Skin epidermis (tissue), 12 donors: ENCODE data around the gene ILK.

Experiments
- H3K27ac ChIP-seq, 21 experiments: fragments of 200-600 bp; sonication (generic) in 11 of 21; one replicate each; pipeline ENCODE4 v1.5.0; 2020; ENCODE audit warnings: mild to moderate bottlenecking in 3 of 21, inconsistent platforms in 2 of 21, moderate library complexity in 2 of 21
- H3K4me3 ChIP-seq, 7 experiments: fragments of 200-600 bp; sonication (generic) in 2 of 7; one replicate each; pipeline ENCODE4 v1.5.0; 2020; ENCODE audit warnings: inconsistent platforms in 2 of 7, mild to moderate bottlenecking in 2 of 7, moderate library complexity in 1 of 7

Gene ILK

DNA sequence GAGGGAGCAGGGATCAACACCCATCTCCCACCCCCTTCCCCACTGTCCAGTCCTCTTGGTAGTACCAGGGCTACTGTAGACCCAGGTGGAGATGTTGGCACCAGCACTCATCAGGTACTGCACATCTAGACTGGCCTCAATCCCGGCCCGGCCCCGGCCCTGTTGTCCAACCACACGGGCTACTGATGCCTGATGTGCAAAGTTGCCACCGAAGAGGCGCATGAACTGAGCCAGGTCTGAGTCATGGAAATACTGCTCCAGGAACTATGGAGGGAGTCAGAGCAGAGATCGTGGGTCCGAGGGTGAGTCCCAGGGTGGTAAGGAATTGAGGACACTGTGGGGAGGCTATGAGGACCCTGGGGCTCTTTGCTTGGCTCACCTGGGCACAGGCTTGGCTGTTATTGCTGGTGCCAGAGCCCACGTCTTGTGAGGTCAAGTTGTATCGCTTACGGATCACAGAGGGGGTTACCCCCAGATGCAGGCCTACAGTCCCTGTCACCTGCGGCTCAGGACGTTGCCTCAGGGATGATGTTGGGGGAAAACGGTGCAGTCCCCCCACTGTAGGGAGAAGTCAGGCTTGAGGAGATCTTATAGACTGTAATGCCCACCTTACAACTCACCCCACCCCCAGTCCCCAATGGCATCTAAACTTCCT, 13.1 kb downstream of the ILK start:
- H3K27ac ChIP-seq: peak overlapping the region in 7 of 21 experiments; percentile 3 to 98 (median 29)
- no peak overlapping the region for H3K4me3 ChIP-seq

GRCh38 chr11:6617315-6617781, 13.8 kb downstream of the ILK start:
- Histone ChIP-seq H3K4me3 (peak overlapping the region in 4 of 7 experiments; percentile 67 to 82 (median 80)), H3K27ac (peak overlapping the region in 18 of 21 experiments; percentile 3 to 98 (median 92))

DNA sequence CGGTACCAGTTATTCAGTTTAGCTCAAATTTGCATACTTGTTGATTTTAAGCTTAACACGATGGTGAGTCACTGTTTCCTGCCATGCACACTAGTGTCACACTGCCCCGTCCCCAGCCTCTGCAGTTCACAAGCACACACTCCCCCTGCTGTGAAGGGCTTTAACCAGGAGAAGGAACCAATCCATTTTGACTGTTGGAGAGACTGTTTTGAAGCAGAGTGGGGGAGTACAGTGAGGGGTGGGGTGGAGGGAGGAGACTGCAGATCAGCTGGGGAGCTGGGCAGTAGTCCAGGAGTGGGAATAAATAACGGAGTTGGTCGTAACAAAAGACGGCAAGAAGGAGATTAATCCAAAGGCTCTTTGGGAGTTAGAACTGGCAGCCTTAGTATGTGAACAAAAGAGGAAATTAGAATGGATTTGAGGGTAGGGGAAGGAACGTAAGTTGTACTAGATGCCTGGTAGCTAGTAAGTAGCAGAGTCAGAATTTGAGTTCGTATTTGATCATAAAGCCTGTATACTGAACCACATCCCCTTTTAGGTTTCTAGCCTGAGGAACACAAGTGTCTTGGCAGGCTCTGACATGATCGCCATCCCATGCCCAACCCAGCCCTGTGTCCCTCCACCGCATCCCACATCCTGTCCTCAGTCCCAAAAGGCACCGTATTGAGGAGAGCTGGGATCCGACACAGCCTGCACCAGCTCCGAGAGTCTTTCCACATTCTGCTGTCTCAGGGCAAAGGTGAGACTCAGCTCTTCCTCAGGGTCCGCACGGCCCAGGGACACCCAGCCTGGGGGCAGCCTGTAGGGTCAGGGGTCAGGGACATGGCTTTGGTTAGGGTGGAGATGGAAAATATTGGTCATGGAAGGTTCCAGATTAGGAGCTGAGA, 14.8 kb downstream of the ILK start:
- peak overlapping the region; percentile 34 to 98 (median 92) for H3K27ac ChIP-seq
- H3K4me3 ChIP-seq: peak overlapping the region; percentile 60 to 85 (median 80)

DNA sequence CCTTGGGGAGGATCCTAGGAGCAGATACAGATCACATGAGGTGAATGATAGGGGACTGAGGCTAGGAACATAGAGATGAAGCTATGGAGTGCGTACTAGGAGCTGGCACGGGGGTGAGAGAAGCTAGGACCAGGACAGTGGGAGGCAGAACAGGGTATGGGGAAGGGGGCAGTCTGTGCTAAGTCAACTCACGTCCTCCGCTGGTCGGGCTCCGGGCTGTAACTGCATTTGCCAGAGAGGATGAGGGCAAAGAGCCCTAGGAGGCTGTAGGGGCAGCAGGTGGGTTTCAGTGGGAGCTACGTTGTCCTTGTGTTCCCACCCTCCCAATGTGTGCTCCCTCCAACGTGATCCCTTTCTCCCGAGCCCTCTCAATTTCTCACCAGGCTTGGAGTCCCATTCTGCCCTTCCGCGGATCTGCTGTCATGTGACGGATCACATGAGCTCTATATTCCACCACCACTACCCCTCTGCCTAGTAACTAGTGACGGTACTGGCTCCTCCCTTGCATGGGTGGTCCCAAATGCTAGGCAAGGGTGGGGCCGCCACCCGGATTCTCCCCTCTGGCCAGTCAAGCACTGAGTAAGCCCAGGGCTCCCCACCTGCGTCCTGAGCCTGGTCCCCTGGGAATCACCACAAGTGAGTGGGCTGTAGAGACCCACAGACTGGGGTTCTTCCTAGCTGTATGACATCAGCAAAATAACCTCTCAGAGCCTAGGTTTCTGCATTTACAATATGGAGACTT, 15.6 kb downstream of the ILK start, which contains the start of gene TPP1:
TPP1 (minus strand) TSS at position 419 of the 742 bp plus-strand sequence; CDS start at position 397, 22 bp downstream.
- Histone ChIP-seq H3K27ac (peak within 1 kb of the TSS; percentile 34 to 98 (median 92)), H3K4me3 (peak within 1 kb of the TSS; percentile 60 to 85 (median 80))

DNA sequence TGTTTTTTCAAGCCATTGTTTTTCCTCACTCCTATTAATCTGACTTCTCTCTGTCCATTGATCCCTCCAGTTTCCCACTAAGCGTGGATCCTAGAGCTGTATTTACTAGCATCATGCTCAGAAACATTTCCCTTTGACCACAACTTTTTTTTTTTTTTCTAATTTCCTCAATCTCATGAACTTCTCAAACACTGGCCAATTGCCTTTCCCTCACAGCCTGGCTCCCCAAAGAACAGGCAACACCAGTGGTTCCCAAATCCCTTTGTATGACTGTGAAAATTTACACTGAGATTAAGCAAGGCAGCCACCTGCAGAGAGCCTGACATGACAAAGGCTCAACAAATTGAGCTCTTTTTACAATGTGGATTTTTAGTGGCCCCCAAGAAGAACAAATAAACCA, 17.1 kb downstream of the ILK start:
- Histone ChIP-seq H3K27ac (peak overlapping the region in 1 of 21 experiments; percentile 7), H3K4me3 (no peak overlapping the region)

DNA sequence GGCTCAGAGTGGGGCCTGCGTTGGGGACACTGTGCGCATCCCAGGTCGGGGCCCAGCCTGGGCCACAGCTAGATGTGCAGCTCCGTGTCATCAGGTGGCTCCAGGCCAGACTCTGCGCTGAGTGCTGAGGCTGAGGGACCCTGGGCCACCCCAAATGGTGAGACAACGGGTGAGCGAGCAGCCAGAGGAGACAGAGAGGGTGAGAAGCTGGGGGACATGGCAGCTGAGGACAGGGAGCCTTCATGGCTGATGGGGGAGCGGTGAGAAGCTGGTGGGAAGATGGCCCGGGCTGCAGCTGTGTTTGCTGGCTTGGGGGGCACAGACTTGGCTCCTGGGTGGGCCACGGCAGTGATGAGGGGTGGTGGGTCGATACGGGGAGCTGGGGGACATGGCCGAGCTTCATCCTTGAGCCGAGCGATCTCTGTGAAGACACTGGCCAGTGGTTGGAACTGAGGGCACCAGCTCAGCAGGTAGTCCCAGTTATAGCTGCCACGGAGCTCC, 18.2 kb downstream of the ILK start:
- H3K27ac ChIP-seq: no peak overlapping the region
- no peak overlapping the region for H3K4me3 ChIP-seq

DNA sequence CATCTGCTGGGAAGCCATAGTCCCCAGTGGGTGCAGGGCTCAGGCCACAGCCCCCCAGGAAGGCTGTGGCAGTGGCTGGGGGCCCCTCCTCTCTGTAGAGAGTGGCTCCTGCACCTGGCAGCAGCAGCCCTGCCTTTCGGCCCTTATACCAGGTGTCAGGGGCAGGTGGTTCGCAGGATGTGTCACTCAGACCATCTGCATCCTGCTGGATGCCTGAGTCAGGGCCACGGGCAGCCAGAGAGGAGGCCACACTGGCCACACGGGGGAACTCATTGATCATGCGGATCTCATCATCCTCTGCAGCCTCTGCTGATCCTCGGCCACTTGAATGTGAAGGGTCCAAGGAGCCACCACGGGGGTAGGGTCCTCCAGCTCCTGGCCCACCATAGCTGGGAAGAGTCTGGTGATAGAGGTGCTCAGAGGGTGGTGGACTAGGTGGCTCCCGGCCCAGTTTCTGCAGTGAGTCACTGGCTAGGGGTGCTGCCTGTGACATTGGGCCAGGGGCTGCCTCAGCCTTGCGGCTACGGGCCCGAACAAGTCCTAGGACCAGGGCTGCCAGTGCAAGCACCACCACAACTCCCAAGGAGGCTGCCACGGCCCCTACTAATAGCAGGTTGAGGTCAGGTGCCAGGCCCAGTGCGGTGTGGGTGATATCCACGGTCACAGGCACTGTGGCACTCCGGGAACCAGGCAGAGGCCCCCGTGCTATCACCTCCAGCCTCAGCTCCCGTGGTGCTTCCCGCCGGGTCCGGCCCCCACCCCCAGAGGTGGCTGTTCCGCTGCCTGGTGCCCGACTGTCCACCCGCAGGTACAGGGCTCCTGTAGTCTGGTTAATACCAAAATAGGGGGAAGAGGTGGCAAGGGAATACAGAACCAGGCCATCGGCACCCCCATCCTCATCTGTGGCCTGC, 18.9 kb downstream of the ILK start:
- H3K27ac ChIP-seq: peak overlapping the region in 1 of 21 experiments; percentile 27
- no peak overlapping the region for H3K4me3 ChIP-seq

GRCh38 chr11:6623391-6624363, 20.1 kb downstream of the ILK start:
- Histone ChIP-seq H3K27ac (no peak overlapping the region), H3K4me3 (no peak overlapping the region)

GRCh38 chr11:6625156-6625831, 21.7 kb downstream of the ILK start:
- Histone ChIP-seq H3K4me3 (no peak overlapping the region), H3K27ac (no peak overlapping the region)

- H3K4me3 ChIP-seq: no peak overlapping the region
- no peak overlapping the region for H3K27ac ChIP-seq
Observed at GRCh38 chr11:6625832-6626420, 22.4 kb downstream of the ILK start.

- Histone ChIP-seq H3K4me3 (no peak overlapping the region), H3K27ac (no peak overlapping the region)
Observed at GRCh38 chr11:6626971-6627761, 23.6 kb downstream of the ILK start.

GRCh38 chr11:6627762-6628241, 24.2 kb downstream of the ILK start:
- Histone ChIP-seq H3K27ac (no peak overlapping the region), H3K4me3 (no peak overlapping the region)

GRCh38 chr11:6628526-6628925, 25.0 kb downstream of the ILK start:
- Histone ChIP-seq H3K4me3 (no peak overlapping the region), H3K27ac (no peak overlapping the region)

- H3K27ac ChIP-seq: no peak overlapping the region
- no peak overlapping the region for H3K4me3 ChIP-seq
Observed at GRCh38 chr11:6629573-6629891, 26.0 kb downstream of the ILK start.

GRCh38 chr11:6629892-6630631, 26.5 kb downstream of the ILK start:
- Histone ChIP-seq H3K4me3 (peak overlapping the region in 2 of 7 experiments; percentile 15 to 35), H3K27ac (no peak overlapping the region)
